ENCODE data around the gene LRMDA. TPM values are rescaled to one million over a fixed set of nuclear protein-coding genes. Genes with fewer than 3 reads are reported as not detected.

The LRMDA gene
- polyA plus RNA-seq, 3 donors, result 39.8 to 59.6 (median 56.4) TPM

GRCh38 chr10:76398043-76398710, 966.8 kb downstream of the LRMDA start:
- no peak overlapping the region for H3K27ac ChIP-seq (ENCODE audit: low read depth in 1 of 2, low read length in 2 of 2)
- H3K27me3 Mint-ChIP-seq (ENCODE audit: low read depth in 3 of 3), result peaks cover 0 to 2% (median 0%) of the 10 kb centered on the region in 3 donors
- H3K9ac ChIP-seq (ENCODE audit: insufficient read depth, low read length, poor library complexity, severe bottlenecking), result no peak overlapping the region
- H3K4me2 ChIP-seq (replicated peaks; ENCODE audit: extremely low read depth, low read length, poor library complexity, severe bottlenecking), result no peak overlapping the region
- TF ChIP-seq, protein P1, sequence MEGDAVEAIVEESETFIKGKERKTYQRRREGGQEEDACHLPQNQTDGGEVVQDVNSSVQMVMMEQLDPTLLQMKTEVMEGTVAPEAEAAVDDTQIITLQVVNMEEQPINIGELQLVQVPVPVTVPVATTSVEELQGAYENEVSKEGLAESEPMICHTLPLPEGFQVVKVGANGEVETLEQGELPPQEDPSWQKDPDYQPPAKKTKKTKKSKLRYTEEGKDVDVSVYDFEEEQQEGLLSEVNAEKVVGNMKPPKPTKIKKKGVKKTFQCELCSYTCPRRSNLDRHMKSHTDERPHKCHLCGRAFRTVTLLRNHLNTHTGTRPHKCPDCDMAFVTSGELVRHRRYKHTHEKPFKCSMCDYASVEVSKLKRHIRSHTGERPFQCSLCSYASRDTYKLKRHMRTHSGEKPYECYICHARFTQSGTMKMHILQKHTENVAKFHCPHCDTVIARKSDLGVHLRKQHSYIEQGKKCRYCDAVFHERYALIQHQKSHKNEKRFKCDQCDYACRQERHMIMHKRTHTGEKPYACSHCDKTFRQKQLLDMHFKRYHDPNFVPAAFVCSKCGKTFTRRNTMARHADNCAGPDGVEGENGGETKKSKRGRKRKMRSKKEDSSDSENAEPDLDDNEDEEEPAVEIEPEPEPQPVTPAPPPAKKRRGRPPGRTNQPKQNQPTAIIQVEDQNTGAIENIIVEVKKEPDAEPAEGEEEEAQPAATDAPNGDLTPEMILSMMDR (IDR thresholded peaks at IDR 0.05), result no peak
- peaks cover 8 to 12% of the 10 kb centered on the region in 2 donors for H3K36me3 Mint-ChIP-seq
- H3K27me3 ChIP-seq (ENCODE audit: control insufficient read depth in 2 of 2, insufficient read depth in 2 of 2, low read length in 2 of 2), result no peaks in the 10 kb centered on the region
- H3K4me3 ChIP-seq (replicated peaks in 1 of 3; ENCODE audit: low read depth in 2 of 3, low read length in 3 of 3), result no peak overlapping the region
- peaks cover 3% of the 10 kb centered on the region for H3K4me1 Mint-ChIP-seq
- intact Hi-C loops (cut with micrococcal nuclease), result no loop called here
- no peaks in the 10 kb centered on the region for H3K79me2 ChIP-seq (ENCODE audit: insufficient read depth, low read length)
- no peak overlapping the region for H3K27ac Mint-ChIP-seq
- H3K9me3 ChIP-seq (replicated peaks in 1 of 2; ENCODE audit: control insufficient read depth in 1 of 2, insufficient read depth in 1 of 2, low read length in 2 of 2), result no peaks in the 10 kb centered on the region
- H4K20me1 ChIP-seq (ENCODE audit: insufficient read depth, low read length), result no peaks in the 10 kb centered on the region
- H3K4me1 ChIP-seq (ENCODE audit: control insufficient read depth in 1 of 2, insufficient read depth in 2 of 2, low read length in 2 of 2), result peaks cover 2% of the 10 kb centered on the region in 2 donors
- 100% methylated on average over 1 of the region's 6 CpGs for WGBS (ENCODE audit: insufficient coverage)
- peaks cover 0 to 4% (median 0%) of the 10 kb centered on the region in 7 donors for H3K9me3 Mint-ChIP-seq
- H3K4me3 Mint-ChIP-seq, result no peak overlapping the region
- no peaks in the 10 kb centered on the region for H3K36me3 ChIP-seq (replicated peaks in 1 of 2; ENCODE audit: control insufficient read depth in 1 of 2, insufficient read depth in 2 of 2, low read length in 2 of 2)
- no peak overlapping the region for H2AFZ ChIP-seq (ENCODE audit: insufficient read depth, low read depth, low read length, poor library complexity, severe bottlenecking)
- no peak for DNase-seq

DNA sequence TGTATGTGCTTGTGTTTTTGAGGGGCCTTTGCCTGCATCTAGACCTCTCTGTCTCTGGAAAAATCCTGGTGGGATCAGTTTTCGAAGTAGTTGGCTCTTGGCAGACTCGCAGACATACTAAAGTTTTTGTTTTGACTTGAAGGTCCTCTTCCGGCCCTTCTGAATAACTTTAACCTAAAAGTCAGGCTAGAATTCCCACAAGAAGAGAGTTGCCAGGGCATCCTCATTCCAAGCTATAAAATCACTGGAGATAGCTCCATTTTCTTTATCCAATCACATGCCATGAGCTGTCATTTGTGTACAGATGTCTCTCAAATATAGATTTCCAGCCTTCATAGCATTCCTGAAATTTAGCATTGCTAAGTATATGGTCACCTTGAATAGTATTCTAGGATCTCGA, 967.8 kb downstream of the LRMDA start:
- Histone ChIP-seq H3K27ac (ENCODE audit: low read depth in 1 of 2, low read length in 2 of 2) (no peak overlapping the region), H3K79me2 (ENCODE audit: insufficient read depth, low read length) (no peaks in the 10 kb centered on the region), H3K4me2 (replicated peaks; ENCODE audit: extremely low read depth, low read length, poor library complexity, severe bottlenecking) (no peak overlapping the region), H3K36me3 (replicated peaks in 1 of 2; ENCODE audit: control insufficient read depth in 1 of 2, insufficient read depth in 2 of 2, low read length in 2 of 2) (no peaks in the 10 kb centered on the region), H3K27me3 (ENCODE audit: control insufficient read depth in 2 of 2, insufficient read depth in 2 of 2, low read length in 2 of 2) (no peaks in the 10 kb centered on the region), H4K20me1 (ENCODE audit: insufficient read depth, low read length) (no peaks in the 10 kb centered on the region), H2AFZ (ENCODE audit: insufficient read depth, low read depth, low read length, poor library complexity, severe bottlenecking) (no peak overlapping the region), H3K4me3 (replicated peaks in 1 of 3; ENCODE audit: low read depth in 2 of 3, low read length in 3 of 3) (no peak overlapping the region), H3K9me3 (replicated peaks in 1 of 2; ENCODE audit: control insufficient read depth in 1 of 2, insufficient read depth in 1 of 2, low read length in 2 of 2) (no peaks in the 10 kb centered on the region), H3K9ac (ENCODE audit: insufficient read depth, low read length, poor library complexity, severe bottlenecking) (no peak overlapping the region), H3K4me1 (ENCODE audit: control insufficient read depth in 1 of 2, insufficient read depth in 2 of 2, low read length in 2 of 2) (peaks cover 11% of the 10 kb centered on the region in 2 donors)
- 92% methylated on average over 4 of the region's 4 CpGs for WGBS (ENCODE audit: insufficient coverage)
- Mint-ChIP-seq H3K4me1 (peaks cover 13% of the 10 kb centered on the region), H3K27me3 (ENCODE audit: low read depth in 3 of 3) (peaks cover 0 to 2% (median 0%) of the 10 kb centered on the region in 3 donors), H3K4me3 (no peak overlapping the region), H3K9me3 (peaks cover 0 to 5% (median 0%) of the 10 kb centered on the region in 7 donors), H3K36me3 (peaks cover 8 to 12% of the 10 kb centered on the region in 2 donors), H3K27ac (no peak overlapping the region)
- TF ChIP-seq, protein P1 (IDR thresholded peaks at IDR 0.05), result no peak
- intact Hi-C loops (cut with micrococcal nuclease), result no loop called here
- no peak for DNase-seq

All from CD14-positive monocyte (primary cell).